ENCODE measurements around the gene MRAP2.

DNA sequence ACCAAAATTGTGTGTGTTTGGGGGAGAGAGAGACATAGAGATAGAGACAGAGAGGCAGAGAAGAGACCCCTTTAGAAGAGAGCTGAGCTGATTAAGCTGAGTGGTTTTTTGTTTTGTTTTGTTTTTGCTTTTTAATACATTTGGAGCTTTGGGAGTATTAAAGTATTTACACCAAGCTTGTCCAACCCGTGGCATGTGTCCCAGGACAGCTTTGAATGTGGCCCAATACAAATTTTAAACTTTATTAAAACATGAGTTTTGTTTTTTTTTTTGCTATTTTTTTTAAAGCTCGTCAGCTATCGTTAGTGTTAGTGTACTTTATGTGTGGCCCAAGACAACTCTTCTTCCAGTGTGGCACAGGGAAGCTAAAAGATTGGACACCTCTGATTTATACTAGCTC lies 56.0 kb downstream of the MRAP2 start:
- TF ChIP-seq, protein P1, sequence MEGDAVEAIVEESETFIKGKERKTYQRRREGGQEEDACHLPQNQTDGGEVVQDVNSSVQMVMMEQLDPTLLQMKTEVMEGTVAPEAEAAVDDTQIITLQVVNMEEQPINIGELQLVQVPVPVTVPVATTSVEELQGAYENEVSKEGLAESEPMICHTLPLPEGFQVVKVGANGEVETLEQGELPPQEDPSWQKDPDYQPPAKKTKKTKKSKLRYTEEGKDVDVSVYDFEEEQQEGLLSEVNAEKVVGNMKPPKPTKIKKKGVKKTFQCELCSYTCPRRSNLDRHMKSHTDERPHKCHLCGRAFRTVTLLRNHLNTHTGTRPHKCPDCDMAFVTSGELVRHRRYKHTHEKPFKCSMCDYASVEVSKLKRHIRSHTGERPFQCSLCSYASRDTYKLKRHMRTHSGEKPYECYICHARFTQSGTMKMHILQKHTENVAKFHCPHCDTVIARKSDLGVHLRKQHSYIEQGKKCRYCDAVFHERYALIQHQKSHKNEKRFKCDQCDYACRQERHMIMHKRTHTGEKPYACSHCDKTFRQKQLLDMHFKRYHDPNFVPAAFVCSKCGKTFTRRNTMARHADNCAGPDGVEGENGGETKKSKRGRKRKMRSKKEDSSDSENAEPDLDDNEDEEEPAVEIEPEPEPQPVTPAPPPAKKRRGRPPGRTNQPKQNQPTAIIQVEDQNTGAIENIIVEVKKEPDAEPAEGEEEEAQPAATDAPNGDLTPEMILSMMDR (conservative IDR thresholded peaks at IDR 0.05 in 1 of 2, IDR thresholded peaks at IDR 0.05 in 1 of 2; ENCODE audit: low read depth in 1 of 2, low read length in 2 of 2), result no peak
- TF ChIP-seq EZH2 (IDR thresholded peaks at IDR 0.05; ENCODE audit: low read length, missing control alignments), result no peak
